H1 (cell line): Measurements from ENCODE around the gene MXI1. TPM values are rescaled to one million over a fixed set of nuclear protein-coding genes. Genes with fewer than 3 reads are reported as not detected.

Experiments
- CTCF ChIA-PET: fragments of 300-600 bp; sonication (Branson Sonifier 250); formaldehyde crosslinking; loops from one replicate; lab custom pipeline; 2021; ENCODE audit not compliant: partially characterized antibody; lab: Charles Lee
- POLR2A ChIA-PET: fragments of 300-600 bp; sonication (Branson Sonifier 250); formaldehyde crosslinking; loops from one replicate; lab custom pipeline; 2021; ENCODE audit warnings: inconsistent platforms; ENCODE audit not compliant: partially characterized antibody; lab: Charles Lee
- DNase-seq, 2 experiments: peaks; one replicate each; pipeline versions ENCODE4 v3.0.0 to v3.0.0-alpha.2; 2010 to 2022; ENCODE audit warnings: low spot score in 2 of 2, low read depth in 1 of 2, mixed read lengths in 1 of 2
- FAIRE-seq: peaks from 2 replicates; lab custom pipeline; 2011; peaks lifted over from hg19 to GRCh38; lab: Jason Lieb, UNC
- H2AFZ ChIP-seq: 2 replicates; pipeline ENCODE4 v1.8.1; 2012; ENCODE audit warnings: low read length, inconsistent platforms
- H2AK5ac ChIP-seq: 2 replicates; pipeline ENCODE4 v1.6.1; 2013; ENCODE audit warnings: low read depth, low read length
- H2BK120ac ChIP-seq: replicated peaks from 2 replicates; pipeline ENCODE3; 2013; ENCODE audit warnings: low read depth, low read length, inconsistent platforms
- H2BK12ac ChIP-seq: 2 replicates; pipeline ENCODE4 v1.6.1; 2013; ENCODE audit warnings: low read depth, low read length
- H2BK15ac ChIP-seq: 2 replicates; pipeline ENCODE4 v1.6.1; 2013; ENCODE audit warnings: low read length
- H2BK20ac ChIP-seq: 2 replicates; pipeline ENCODE4 v1.6.1; 2013; ENCODE audit warnings: low read length
- H2BK5ac ChIP-seq: 2 replicates; pipeline ENCODE4 v1.6.1; 2013; ENCODE audit warnings: low read depth, low read length
- H3K14ac ChIP-seq: 2 replicates; pipeline ENCODE4 v1.6.1; 2013; ENCODE audit warnings: inconsistent platforms; ENCODE audit not compliant: insufficient read length
- H3K18ac ChIP-seq: 2 replicates; pipeline ENCODE4 v1.6.1; 2013; ENCODE audit warnings: low read length; ENCODE audit errors: extremely low read depth
- H3K23ac ChIP-seq: 2 replicates; pipeline ENCODE4 v1.6.1; 2013; ENCODE audit warnings: inconsistent platforms; ENCODE audit not compliant: insufficient read length
- H3K23me2 ChIP-seq: 2 replicates; pipeline ENCODE4 v1.6.1; 2013; ENCODE audit warnings: low read depth, low read length
- H3K27ac ChIP-seq: 2 replicates; pipeline ENCODE4 v1.6.1; 2011; ENCODE audit warnings: low read depth, low read length, inconsistent platforms
- H3K27me3 ChIP-seq, 4 experiments: replicated peaks in 1 of 4; 1 replicate in 1 of 4; 2 replicates in 3 of 4; pipeline versions ENCODE4 v1.6.1 to v1.8.1; 2011 to 2013; ENCODE audit warnings: low read length in 3 of 4, mild to moderate bottlenecking in 3 of 4, inconsistent platforms in 2 of 4, mixed read lengths in 2 of 4, moderate library complexity in 1 of 4; ENCODE audit not compliant: control insufficient read depth in 3 of 4, insufficient read depth in 3 of 4; ENCODE audit errors: extremely low read depth in 1 of 4
- H3K36me3 ChIP-seq, 4 experiments: 2 replicates each; pipeline versions ENCODE4 v1.6.1 to v1.8.1; 2011 to 2013; ENCODE audit warnings: mild to moderate bottlenecking in 4 of 4, low read length in 3 of 4, moderate library complexity in 2 of 4, control low read depth in 1 of 4, inconsistent platforms in 1 of 4; ENCODE audit not compliant: insufficient read depth in 4 of 4, control insufficient read depth in 2 of 4
- H3K4ac ChIP-seq: replicated peaks from 2 replicates; pipeline ENCODE3; 2013; ENCODE audit warnings: low read length, low read depth, mixed read lengths, inconsistent platforms; ENCODE audit not compliant: insufficient read length
- H3K4me1 ChIP-seq, 4 experiments: replicated peaks in 1 of 4; 1 replicate in 1 of 4; 2 replicates in 3 of 4; pipeline versions ENCODE4 v1.6.1 to v1.8.1; 2011 to 2013; ENCODE audit warnings: low read length in 3 of 4, inconsistent platforms in 2 of 4, mixed read lengths in 1 of 4; ENCODE audit not compliant: insufficient read depth in 4 of 4, control insufficient read depth in 3 of 4
- H3K4me2 ChIP-seq, 2 experiments: 2 replicates each; pipeline versions ENCODE4 v1.6.1 to v1.8.1; 2011 to 2013; ENCODE audit warnings: low read depth in 2 of 2, low read length in 2 of 2, control low read depth in 1 of 2, inconsistent platforms in 1 of 2, mild to moderate bottlenecking in 1 of 2; ENCODE audit not compliant: insufficient read depth in 1 of 2
- H3K4me3 ChIP-seq, 4 experiments: fragments of 200-600, 300-600 bp in 1 of 4; sonication (generic), shearing (Covaris generic), sonication (Bioruptor Twin) in 1 of 4; 2 replicates each; pipeline versions ENCODE4 v1.5.1 to v1.8.1; 2011 to 2016; ENCODE audit warnings: low read length in 4 of 4, low read depth in 3 of 4, control low read depth in 2 of 4, inconsistent platforms in 2 of 4, mild to moderate bottlenecking in 2 of 4, mixed read lengths in 1 of 4, moderate library complexity in 1 of 4; ENCODE audit not compliant: insufficient read depth in 2 of 4; ENCODE audit errors: extremely low read depth in 1 of 4
- H3K56ac ChIP-seq: replicated peaks from 2 replicates; pipeline ENCODE3; 2013; ENCODE audit warnings: low read depth, mild to moderate bottlenecking, mixed read lengths, low read length, inconsistent platforms; ENCODE audit not compliant: insufficient read length
- H3K79me1 ChIP-seq: 2 replicates; pipeline ENCODE4 v1.6.1; 2013; ENCODE audit warnings: low read depth, low read length, control low read depth
- H3K79me2 ChIP-seq, 2 experiments: 2 replicates each; pipeline versions ENCODE4 v1.6.1 to v1.8.1; 2012 to 2013; ENCODE audit warnings: low read length in 2 of 2, mild to moderate bottlenecking in 2 of 2, inconsistent platforms in 1 of 2; ENCODE audit not compliant: insufficient read depth in 2 of 2, control insufficient read depth in 1 of 2
- H3K9ac ChIP-seq, 4 experiments: replicated peaks in 1 of 4; 1 replicate in 1 of 4; 2 replicates in 3 of 4; pipeline versions ENCODE4 v1.6.1 to v1.8.1; 2011 to 2013; ENCODE audit warnings: low read depth in 3 of 4, low read length in 3 of 4, control low read depth in 2 of 4, mild to moderate bottlenecking in 2 of 4, moderate library complexity in 2 of 4, inconsistent platforms in 1 of 4; ENCODE audit errors: extremely low read depth in 1 of 4
- H3K9me3 ChIP-seq, 2 experiments: 2 replicates each; pipeline versions ENCODE4 v1.6.1 to v1.8.1; 2012 to 2013; ENCODE audit warnings: mild to moderate bottlenecking in 2 of 2, moderate library complexity in 2 of 2, control low read depth in 1 of 2, inconsistent platforms in 1 of 2, low read depth in 1 of 2, low read length in 1 of 2, mixed read lengths in 1 of 2; ENCODE audit not compliant: insufficient read depth in 2 of 2
- H4K20me1 ChIP-seq, 2 experiments: replicated peaks in 1 of 2; 2 replicates each; pipeline versions ENCODE3 to v1.8.1; 2011 to 2013; ENCODE audit warnings: inconsistent platforms in 2 of 2, low read length in 2 of 2, mild to moderate bottlenecking in 1 of 2; ENCODE audit not compliant: insufficient read depth in 2 of 2, control insufficient read depth in 1 of 2
- H4K5ac ChIP-seq: 2 replicates; pipeline ENCODE4 v1.6.1; 2013; ENCODE audit warnings: low read length, low read depth, mixed read lengths, inconsistent platforms; ENCODE audit not compliant: insufficient read length
- H4K8ac ChIP-seq: 2 replicates; pipeline ENCODE4 v1.8.0; 2013; ENCODE audit warnings: mild to moderate bottlenecking, moderate library complexity, low read length, inconsistent platforms; ENCODE audit not compliant: insufficient read depth; ENCODE audit errors: extremely low read depth
- H4K91ac ChIP-seq: replicated peaks from 2 replicates; pipeline ENCODE3; 2013; ENCODE audit warnings: low read length, mixed read lengths, inconsistent platforms; ENCODE audit not compliant: insufficient read length
- BCL11A ChIP-seq, 2 experiments: IDR thresholded peaks; one replicate each; pipeline ENCODE4 v1.6.1; 2011; ENCODE audit warnings: low read depth in 2 of 2, low read length in 2 of 2, mild to moderate bottlenecking in 2 of 2
- CHD1 ChIP-seq: IDR thresholded peaks from 2 replicates; pipeline ENCODE4 v1.6.1; 2012; ENCODE audit warnings: low read depth, low read length, improper control_type of control experiment
- CHD2 ChIP-seq: IDR thresholded peaks from 2 replicates; pipeline ENCODE4 v1.6.1; 2012; ENCODE audit warnings: low read length, improper control_type of control experiment
- GABPA ChIP-seq: IDR thresholded peaks from 2 replicates; pipeline ENCODE4 v1.6.1; 2011; ENCODE audit warnings: mild to moderate bottlenecking, low read length, moderate library complexity, borderline replicate concordance; ENCODE audit not compliant: insufficient read depth
- RXRA ChIP-seq: IDR thresholded peaks from 2 replicates; pipeline ENCODE4 v1.6.1; 2011; ENCODE audit warnings: low read depth, mild to moderate bottlenecking, low read length, moderate library complexity; ENCODE audit not compliant: insufficient read depth
- TAF7 ChIP-seq: optimal IDR thresholded peaks from 2 replicates; pipeline ENCODE3; 2011; ENCODE audit warnings: low read depth, mild to moderate bottlenecking, inconsistent platforms, low read length, moderate library complexity, borderline replicate concordance
- WGBS, 2 experiments: shearing (Covaris generic) in 1 of 2; methylation state at CpG; one replicate each; pipeline versions ENCODE4 v1.1.6 to v1.1.7; 2013 to 2015; ENCODE audit warnings: low lambda C conversion rate in 2 of 2, mixed read lengths in 2 of 2, inconsistent platforms in 1 of 2, low coverage in 1 of 2, missing lambda C conversion rate in 1 of 2; ENCODE audit not compliant: insufficient replicate concordance in 2 of 2, insufficient coverage in 1 of 2, insufficient read length in 1 of 2; ENCODE audit errors: extremely low coverage in 1 of 2, missing lambda C conversion rate in 1 of 2; 5-methylcytosine and 5-hydroxymethylcytosine counted together
- polyA plus RNA-seq, 7 experiments: library from polyadenylated mRNA; depleted of rRNA in 3 of 7; stranded (reverse) in 5 of 7; unstranded in 2 of 7; fragments of >200 nt in 5 of 7; fragments of 200-250 nt in 2 of 7; gene quantifications; 1 replicate in 5 of 7; 2 replicates in 1 of 7; 4 replicates in 1 of 7; pipeline versions ENCODE4 v1.2.1 to v1.2.3, GENCODE V29; 2011 to 2013; ENCODE audit warnings: missing spikeins in 2 of 7, mixed read lengths in 2 of 7
- total RNA-seq: library from RNA; stranded (reverse); fragmentation: NEBNext Ultra II Directional; extraction: Animal tissue kit (Norgen Biotek cat#: 25700); gene quantifications from 2 replicates; pipeline ENCODE4 v1.2.1, GENCODE V29; 2021
- TF ChIP-seq, protein P1 (sequence below): IDR thresholded peaks from 2 replicates; pipeline ENCODE4 v1.6.1; 2011; ENCODE audit warnings: low read length, improper control_type of control experiment

Gene MXI1
- total and polyA plus RNA-seq, 2 of the 8 experiments (the other 6 are each of a cell fraction or from before 2014, with no cell fraction given), result 5.7 to 8.8 TPM

DNA sequence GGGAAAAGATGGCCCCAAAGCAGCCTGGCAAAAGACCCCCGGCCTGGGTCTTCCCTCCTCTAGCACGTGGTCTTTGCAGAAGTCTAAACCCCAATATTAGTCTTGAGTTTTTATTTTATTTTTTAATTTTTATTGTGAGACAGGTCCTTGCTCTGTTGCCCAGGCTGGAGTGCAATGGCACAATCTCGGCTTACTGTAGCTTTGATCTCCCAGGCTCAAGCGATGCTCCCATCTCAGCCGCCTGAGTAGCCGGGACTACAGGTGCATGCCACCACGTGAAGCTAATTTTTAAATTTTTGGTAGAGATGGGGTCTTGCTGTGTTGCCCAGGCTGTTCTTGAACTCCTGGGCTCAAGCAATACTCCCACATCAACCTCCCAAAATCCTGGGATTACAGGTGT lies 40.3 kb upstream of the MXI1 start:
- Histone ChIP-seq H3K56ac (no peak overlapping the region), H3K4me3 (no peak overlapping the region), H2AK5ac (no peak overlapping the region), H3K79me2 (no peaks in the 10 kb centered on the region), H2BK15ac (no peak overlapping the region), H2BK20ac (no peak overlapping the region), H4K91ac (no peak overlapping the region), H4K8ac (no peak overlapping the region), H3K27ac (no peak overlapping the region), H2AFZ (no peak overlapping the region), H3K27me3 (peaks cover 65 to 96% (median 89%) of the 10 kb centered on the region in 4 experiments), H4K20me1 (peaks cover 0 to 34% of the 10 kb centered on the region in 2 experiments), H3K23me2 (no peaks in the 10 kb centered on the region), H3K14ac (no peak overlapping the region), H3K4me1 (peaks cover 4 to 25% (median 11%) of the 10 kb centered on the region in 4 experiments), H2BK12ac (no peak overlapping the region), H2BK120ac (no peak overlapping the region), H3K36me3 (no peaks in the 10 kb centered on the region), H3K4ac (no peak overlapping the region), H3K23ac (no peak overlapping the region), H3K79me1 (no peaks in the 10 kb centered on the region), H3K4me2 (no peak overlapping the region), H2BK5ac (no peak overlapping the region), H3K9me3 (no peaks in the 10 kb centered on the region), H3K9ac (no peak overlapping the region), H4K5ac (no peak overlapping the region), H3K18ac (no peak overlapping the region)
- TF ChIP-seq TAF7, result no peak
- TF ChIP-seq CHD1, result no peak
- TF ChIP-seq GABPA, result no peak
- no peak for TF ChIP-seq BCL11A (IDR thresholded peaks at IDR 0.05; ENCODE audit: low read depth in 2 of 2, low read length in 2 of 2)
- TF ChIP-seq RXRA, result no peak
- no peak for TF ChIP-seq CHD2
- TF ChIP-seq, protein P1, sequence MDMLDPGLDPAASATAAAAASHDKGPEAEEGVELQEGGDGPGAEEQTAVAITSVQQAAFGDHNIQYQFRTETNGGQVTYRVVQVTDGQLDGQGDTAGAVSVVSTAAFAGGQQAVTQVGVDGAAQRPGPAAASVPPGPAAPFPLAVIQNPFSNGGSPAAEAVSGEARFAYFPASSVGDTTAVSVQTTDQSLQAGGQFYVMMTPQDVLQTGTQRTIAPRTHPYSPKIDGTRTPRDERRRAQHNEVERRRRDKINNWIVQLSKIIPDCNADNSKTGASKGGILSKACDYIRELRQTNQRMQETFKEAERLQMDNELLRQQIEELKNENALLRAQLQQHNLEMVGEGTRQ, result no peak
- CTCF ChIA-PET, result interaction anchor here (0.6 to 5.1 kb wide), 9 partner anchors 9 to 1394 kb away, joined by 3 to 33 read pairs (median 7); no protein-coding TSS in a partner anchor
- POLR2A ChIA-PET, result interaction anchor here (0.8 to 2.0 kb wide), 3 partner anchors 12 to 41 kb away, joined by 3 to 5 read pairs (median 5); no protein-coding TSS in a partner anchor
- DNase-seq (peak in 1 of 2 experiments; percentile 16), FAIRE-seq (no peak)
- WGBS, 2 experiments, result 84% methylated on average over 7 of the region's 7 CpGs; no CpG with 5 or more reads in 1 of the 2 experiments
